Endothelial cell of umbilical vein (primary cell): ENCODE measurements around the gene SPINK7. TPM values are rescaled to one million over a fixed set of nuclear protein-coding genes. Genes with fewer than 3 reads are reported as not detected.

Source experiments
- BruUV-seq: library from RNA; stranded (reverse); fragments of 400-500 nt; replicated peaks from 2 replicates; lab custom pipeline; 2021; lab: Mats Ljungman, UMichigan
- CTCF ChIA-PET: fragments of 300-600, 350-600 bp; sonication (Branson Sonifier 250); formaldehyde crosslinking; loops from one replicate; lab custom pipeline; 2021; ENCODE audit warnings: antibody characterized with exemption, inconsistent platforms; lab: Charles Lee
- POLR2A ChIA-PET: fragments of 300-600, 350-600 bp; sonication (Branson Sonifier 250); formaldehyde crosslinking; loops from one replicate; lab custom pipeline; 2021; ENCODE audit warnings: antibody characterized with exemption, inconsistent platforms; lab: Charles Lee
- DNase-seq: peaks from one replicate; pipeline ENCODE4 v3.0.0-alpha.2; 2011; ENCODE audit warnings: low read depth, low spot score
- FAIRE-seq: peaks from 2 replicates; lab custom pipeline; 2011; peaks lifted over from hg19 to GRCh38; lab: Jason Lieb, UNC
- H2AFZ ChIP-seq: 2 replicates; pipeline ENCODE4 v1.6.0; 2012; ENCODE audit warnings: low read depth, low read length, control low read depth, inconsistent platforms
- H3K27ac ChIP-seq: 2 replicates; pipeline ENCODE4 v1.5.1; 2011; ENCODE audit warnings: low read depth, mild to moderate bottlenecking, control low read depth, low read length, moderate library complexity; ENCODE audit not compliant: insufficient read depth
- H3K27me3 ChIP-seq, 2 experiments: 2 replicates each; pipeline versions ENCODE4 v1.6.0 to v1.6.1; 2011; ENCODE audit warnings: low read length in 2 of 2, mixed read lengths in 1 of 2; ENCODE audit not compliant: control insufficient read depth in 2 of 2, insufficient read depth in 2 of 2
- H3K36me3 ChIP-seq, 2 experiments: 2 replicates in 1 of 2; 3 replicates in 1 of 2; pipeline ENCODE4 v1.5.1; 2011; ENCODE audit warnings: low read length in 2 of 2, mild to moderate bottlenecking in 1 of 2, moderate library complexity in 1 of 2; ENCODE audit not compliant: control insufficient read depth in 2 of 2, insufficient read depth in 2 of 2; ENCODE audit errors: extremely low read depth in 1 of 2
- H3K4me1 ChIP-seq: 3 replicates; pipeline ENCODE4 v1.5.1; 2011; ENCODE audit warnings: mild to moderate bottlenecking, low read length; ENCODE audit not compliant: control insufficient read depth, insufficient read depth; ENCODE audit errors: extremely low read depth
- H3K4me2 ChIP-seq: 2 replicates; pipeline ENCODE4 v1.6.1; 2011; ENCODE audit warnings: low read length, control low read depth, mixed read lengths; ENCODE audit not compliant: insufficient read depth
- H3K4me3 ChIP-seq, 3 experiments: fragments of 200-600 bp in 1 of 3; sonication (generic), shearing (Covaris generic) in 1 of 3; replicated peaks in 1 of 3; 2 replicates each; pipeline ENCODE4 v1.5.1; 2011 to 2016; ENCODE audit warnings: control low read depth in 3 of 3, low read length in 3 of 3, mild to moderate bottlenecking in 2 of 3, inconsistent platforms in 1 of 3, low read depth in 1 of 3, moderate library complexity in 1 of 3; ENCODE audit not compliant: insufficient read depth in 1 of 3
- H3K79me2 ChIP-seq: 2 replicates; pipeline ENCODE4 v1.6.0; 2012; ENCODE audit warnings: low read length, inconsistent platforms; ENCODE audit not compliant: control insufficient read depth, insufficient read depth
- H3K9ac ChIP-seq: replicated peaks from 2 replicates; pipeline ENCODE3; 2011; ENCODE audit warnings: low read length, control low read depth; ENCODE audit not compliant: insufficient read depth; ENCODE audit errors: extremely low read depth
- H3K9me1 ChIP-seq: replicated peaks from 3 replicates; pipeline ENCODE4 v1.6.0; 2011; ENCODE audit warnings: mild to moderate bottlenecking, low read length; ENCODE audit not compliant: control insufficient read depth, insufficient read depth; ENCODE audit errors: extremely low read depth
- H3K9me3 ChIP-seq: replicated peaks from 2 replicates; pipeline ENCODE4 v1.5.1; 2012; ENCODE audit warnings: low read length, inconsistent platforms; ENCODE audit not compliant: control insufficient read depth, insufficient read depth
- H4K20me1 ChIP-seq: replicated peaks from 2 replicates; pipeline ENCODE3; 2011; ENCODE audit warnings: mild to moderate bottlenecking, low read length; ENCODE audit not compliant: control insufficient read depth, insufficient read depth; ENCODE audit errors: extremely low read depth
- CTCF ChIP-seq, 2 donors: IDR thresholded peaks; 1 replicate in 1 of 2; 2 replicates in 1 of 2; pipeline ENCODE4 v1.5.1; 2011; ENCODE audit warnings: low read length in 2 of 2, mild to moderate bottlenecking in 2 of 2, moderate library complexity in 2 of 2, control low read depth in 1 of 2, inconsistent platforms in 1 of 2, low read depth in 1 of 2; ENCODE audit not compliant: insufficient read depth in 1 of 2; ENCODE audit errors: extremely low read depth in 1 of 2
- EZH2 ChIP-seq: IDR thresholded peaks from 2 replicates; pipeline ENCODE4 v1.6.1; 2012; ENCODE audit warnings: borderline replicate concordance, low read depth, mild to moderate bottlenecking, moderate library complexity, low read length, inconsistent platforms; ENCODE audit not compliant: severe bottlenecking
- FOS ChIP-seq: IDR thresholded peaks from 2 replicates; pipeline ENCODE4 v1.6.1; 2011; ENCODE audit warnings: mild to moderate bottlenecking, low read length, moderate library complexity, borderline replicate concordance; ENCODE audit not compliant: insufficient read depth
- GATA2 ChIP-seq: IDR thresholded peaks from 2 replicates; pipeline ENCODE4 v1.7.0; 2011; ENCODE audit warnings: low read depth, mild to moderate bottlenecking, moderate library complexity, mixed read lengths, low read length; ENCODE audit not compliant: insufficient read length, insufficient read depth
- JUN ChIP-seq: IDR thresholded peaks from 2 replicates; pipeline ENCODE4 v1.6.1; 2011; ENCODE audit warnings: borderline replicate concordance, low read depth; ENCODE audit not compliant: insufficient read length, insufficient read depth
- MAX ChIP-seq: IDR thresholded peaks from 2 replicates; pipeline ENCODE4 v1.6.1; 2011; ENCODE audit not compliant: insufficient read depth, insufficient read length
- MYC ChIP-seq: IDR thresholded peaks from one replicate; pipeline ENCODE4 v1.6.1; 2011; ENCODE audit warnings: mild to moderate bottlenecking, low read depth, low read length
- POLR2A ChIP-seq: IDR thresholded peaks from 2 replicates; pipeline ENCODE4 v1.6.1; 2012; ENCODE audit warnings: low read depth, mild to moderate bottlenecking, control low read depth, low read length
- POLR2AphosphoS5 ChIP-seq: IDR thresholded peaks from 2 replicates; pipeline ENCODE4 v1.6.1; 2012; ENCODE audit warnings: low read depth, mild to moderate bottlenecking, control low read depth, low read length, moderate library complexity; ENCODE audit not compliant: insufficient read depth
- dilution Hi-C: fragments of 300-500 bp; cut with MboI; formaldehyde crosslinking; loops from one replicate; pipeline ENCODE4 v1.15.0; 2019; ENCODE audit warnings: low sequenced_read_pairs; ENCODE audit not compliant: extremely low pct_ligation_motif_present
- intact Hi-C: fragments of 100-400 bp; cut with micrococcal nuclease; formaldehyde crosslinking; loops from one replicate; pipeline ENCODE4 v1.10.0; 2022
- polyA plus RNA-seq, 4 experiments: library from polyadenylated mRNA; depleted of rRNA in 3 of 4; stranded (reverse) in 3 of 4; unstranded in 1 of 4; fragments of >200 nt; gene quantifications; 2 replicates each; pipeline versions ENCODE4 v1.2.1 to v1.2.3, GENCODE V29; 2011 to 2012; ENCODE audit warnings: missing spikeins in 1 of 4
- total RNA-seq: library from RNA; stranded (reverse); gene quantifications from 2 replicates; pipeline ENCODE4 v1.2.3, GENCODE V29; 2021

The SPINK7 gene
- total and polyA plus RNA-seq, 2 donors (not counting 3 experiments of a cell fraction or from before 2014, with no cell fraction given), result not detected

- H3K79me2 ChIP-seq, result no peaks in the 10 kb centered on the region
- H3K4me3 ChIP-seq, result no peak overlapping the region
- no peaks in the 10 kb centered on the region for H3K27me3 ChIP-seq
- H3K36me3 ChIP-seq, result no peaks in the 10 kb centered on the region
- dilution Hi-C loops, result no loop called here
- no peaks in the 10 kb centered on the region for H3K9me3 ChIP-seq
- no peak for FAIRE-seq
- no peak overlapping the region for H3K27ac ChIP-seq
- H2AFZ ChIP-seq, result no peak overlapping the region
- ChIA-PET POLR2A (no interaction called here), CTCF (interaction anchor here (1.7 to 2.4 kb wide), 2 partner anchors 10 to 367 kb away, joined by 5 to 11 read pairs; no protein-coding TSS in a partner anchor)
- intact Hi-C loops, result no loop called here
- H3K9ac ChIP-seq, result no peak overlapping the region
- no TSS peak for BruUV-seq
- no peaks in the 10 kb centered on the region for H4K20me1 ChIP-seq
- no peak for DNase-seq
- no peak overlapping the region for H3K4me2 ChIP-seq
- TF ChIP-seq EZH2 (no peak), MAX (no peak), POLR2AphosphoS5 (no peak), MYC (no peak), GATA2 (no peak), CTCF (IDR thresholded peaks at IDR 0.05; ENCODE audit: extremely low read depth in 1 of 2, insufficient read depth in 1 of 2, low read depth in 1 of 2, low read length in 2 of 2) (no peak), JUN (no peak), POLR2A (no peak), FOS (no peak)
- no peaks in the 10 kb centered on the region for H3K9me1 ChIP-seq
- no peaks in the 10 kb centered on the region for H3K4me1 ChIP-seq
These were observed 52.1 kb downstream of the SPINK7 start for GRCh38 chr5:148364343-148364742.

Other genes starting within 250 kb of the SPINK7 start
- gene SPINK5, start 248.4 kb upstream of the SPINK7 start, total RNA-seq, result 0.55 and 0.91 TPM in 2 replicates
- gene SPINK5, start 248.4 kb upstream of the SPINK7 start, polyA plus RNA-seq, result 0.06 and 0.12 TPM in 2 replicates
- not detected in 2 replicates for gene SPINK14, start 143.9 kb upstream of the SPINK7 start, total RNA-seq
- not detected in 2 replicates for gene SPINK14, start 143.9 kb upstream of the SPINK7 start, polyA plus RNA-seq
- not detected in 2 replicates for gene SPINK6, start 109.4 kb upstream of the SPINK7 start, total RNA-seq
- gene SPINK6, start 109.4 kb upstream of the SPINK7 start, polyA plus RNA-seq, result not detected in 2 replicates
- not detected in 2 replicates for gene MARCOL, start 73.9 kb upstream of the SPINK7 start, total RNA-seq
- gene MARCOL, start 73.9 kb upstream of the SPINK7 start, polyA plus RNA-seq, result not detected in 2 replicates
- gene SPINK13, start 43.6 kb upstream of the SPINK7 start, total RNA-seq, result not detected in 2 replicates
- gene SPINK13, start 43.6 kb upstream of the SPINK7 start, polyA plus RNA-seq, result not detected in 2 replicates
- gene SPINK9, start 23.1 kb downstream of the SPINK7 start, total RNA-seq, result not detected in 2 replicates
- not detected in 2 replicates for gene SPINK9, start 23.1 kb downstream of the SPINK7 start, polyA plus RNA-seq
- gene FBXO38, start 71.5 kb downstream of the SPINK7 start, total RNA-seq, result 52.9 and 65.6 TPM in 2 replicates
- 15.0 and 18.6 TPM in 2 replicates for gene FBXO38, start 71.5 kb downstream of the SPINK7 start, polyA plus RNA-seq